ENCODE results near the gene WWC2. TPM values are rescaled to one million over a fixed set of nuclear protein-coding genes. Genes with fewer than 3 reads are reported as not detected.

The WWC2 gene
- total and polyA plus RNA-seq, 2 experiments from 2014 or later = 33.2 to 48.3 TPM

DNA sequence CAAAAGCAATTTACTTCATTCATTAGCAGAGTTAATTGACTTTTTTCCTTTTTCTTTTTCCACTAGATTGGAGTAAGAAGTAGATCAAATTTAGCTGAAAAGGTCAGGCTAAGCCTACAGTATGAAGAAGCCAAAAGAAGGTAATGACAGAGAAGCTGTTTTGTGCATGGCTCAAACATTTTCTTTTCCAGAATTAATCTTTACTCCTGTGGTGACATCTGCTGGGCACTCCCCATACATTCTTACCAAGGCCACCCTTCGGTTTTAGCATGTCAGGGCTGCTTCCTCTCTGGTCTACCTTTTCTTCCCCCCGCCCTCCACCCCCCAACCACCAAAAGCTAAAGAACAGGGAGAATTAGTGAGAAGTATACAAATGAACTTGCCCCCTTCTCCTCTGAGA is 150.8 kb downstream of the WWC2 start:
- no peak for TF ChIP-seq EZH2 (IDR thresholded peaks at IDR 0.05; ENCODE audit: insufficient read depth, poor library complexity, severe bottlenecking)
- no peak for TF ChIP-seq EZH2phosphoT487 (IDR thresholded peaks at IDR 0.05; ENCODE audit: insufficient read depth, low read depth)
- peaks cover 73% of the 10 kb centered on the region for H3K36me3 ChIP-seq (ENCODE audit: low read depth)
- in situ Hi-C loops (cut with MboI) = loop anchor here (10.0 kb wide), 1 partner anchor 315 kb away; no protein-coding TSS in a partner anchor
- no peak overlapping the region for H3K9ac ChIP-seq
- H2AFZ ChIP-seq = no peak overlapping the region
- peaks cover 6% of the 10 kb centered on the region; the same call in 1 of the 2 replicates for H3F3A ChIP-seq (ENCODE audit: insufficient read depth)
- peak; percentile 66 for DNase-seq
- no peak overlapping the region for H3K4me2 ChIP-seq (ENCODE audit: unreplicated experiment)
- 35 to 55% methylated on average over 2 of the region's 2 CpGs for WGBS, 2 experiments (ENCODE audit: low coverage in 1 of 2, low lambda C conversion rate in 2 of 2, missing lambda C conversion rate in 2 of 2)
- no peak overlapping the region for H3K27ac ChIP-seq
- no peaks in the 10 kb centered on the region for H3K9me2 ChIP-seq (ENCODE audit: insufficient read depth)
- no peaks in the 10 kb centered on the region for H4K20me1 ChIP-seq (ENCODE audit: insufficient read depth)
- no peak overlapping the region for H3K4me3 ChIP-seq
- no peaks in the 10 kb centered on the region for H3K9me3 ChIP-seq (ENCODE audit: low read depth)
- H3K27me3 ChIP-seq (replicated peaks; ENCODE audit: insufficient read depth) = no peaks in the 10 kb centered on the region
- 0 out of 2 replicates have a peak, but pooled peaks cover 3% of the 10 kb centered on the region for H3K4me1 ChIP-seq (ENCODE audit: insufficient read depth)
- H3K79me2 ChIP-seq (ENCODE audit: insufficient read depth) = no peaks in the 10 kb centered on the region; the same call in 1 of the 2 replicates

DNA sequence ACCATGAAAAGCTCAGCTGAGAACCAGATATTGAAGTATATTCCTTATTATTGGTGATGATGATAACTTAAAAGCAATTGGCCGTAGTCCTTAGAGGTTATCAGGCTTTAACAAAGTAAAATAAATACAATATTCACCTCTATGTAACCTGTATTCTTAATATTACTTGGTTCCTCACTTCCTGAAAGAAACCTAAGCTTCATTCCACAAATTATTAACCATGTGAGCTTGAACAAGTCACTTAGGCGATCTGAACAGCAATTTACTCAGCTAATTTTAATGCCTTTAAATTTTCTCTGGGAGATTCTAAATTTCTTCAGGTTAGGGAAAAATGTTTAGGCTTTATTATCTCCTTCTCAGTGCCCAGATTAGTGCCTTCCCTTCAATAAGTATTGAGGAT is 151.8 kb downstream of the WWC2 start:
- in situ Hi-C loops (cut with MboI) = loop anchor here (10.0 kb wide), 1 partner anchor 316 kb away; no protein-coding TSS in a partner anchor
- peaks cover 16% of the 10 kb centered on the region; the same call in 1 of the 2 replicates for H3F3A ChIP-seq (ENCODE audit: insufficient read depth)
- H3K36me3 ChIP-seq (ENCODE audit: low read depth) = peaks cover 71% of the 10 kb centered on the region
- H3K27me3 ChIP-seq (replicated peaks; ENCODE audit: insufficient read depth) = no peaks in the 10 kb centered on the region
- no peaks in the 10 kb centered on the region; the same call in 1 of the 2 replicates for H3K79me2 ChIP-seq (ENCODE audit: insufficient read depth)
- no peak overlapping the region for H3K4me2 ChIP-seq (ENCODE audit: unreplicated experiment)
- H3K4me1 ChIP-seq (ENCODE audit: insufficient read depth) = 0 out of 2 replicates have a peak, but pooled peaks cover 3% of the 10 kb centered on the region
- no peak for DNase-seq
- H3K4me3 ChIP-seq = no peak overlapping the region
- H4K20me1 ChIP-seq (ENCODE audit: insufficient read depth) = no peaks in the 10 kb centered on the region
- no peak overlapping the region for H3K9ac ChIP-seq
- no peak overlapping the region for H2AFZ ChIP-seq
- TF ChIP-seq EZH2phosphoT487 (IDR thresholded peaks at IDR 0.05; ENCODE audit: insufficient read depth, low read depth) (no peak), EZH2 (IDR thresholded peaks at IDR 0.05; ENCODE audit: insufficient read depth, poor library complexity, severe bottlenecking) (no peak)
- no peaks in the 10 kb centered on the region for H3K9me3 ChIP-seq (ENCODE audit: low read depth)
- 90 to 98% methylated on average over 2 of the region's 2 CpGs for WGBS, 2 experiments (ENCODE audit: low coverage in 1 of 2, low lambda C conversion rate in 2 of 2, missing lambda C conversion rate in 2 of 2)
- H3K9me2 ChIP-seq (ENCODE audit: insufficient read depth) = no peaks in the 10 kb centered on the region
- H3K27ac ChIP-seq = no peak overlapping the region

DNA sequence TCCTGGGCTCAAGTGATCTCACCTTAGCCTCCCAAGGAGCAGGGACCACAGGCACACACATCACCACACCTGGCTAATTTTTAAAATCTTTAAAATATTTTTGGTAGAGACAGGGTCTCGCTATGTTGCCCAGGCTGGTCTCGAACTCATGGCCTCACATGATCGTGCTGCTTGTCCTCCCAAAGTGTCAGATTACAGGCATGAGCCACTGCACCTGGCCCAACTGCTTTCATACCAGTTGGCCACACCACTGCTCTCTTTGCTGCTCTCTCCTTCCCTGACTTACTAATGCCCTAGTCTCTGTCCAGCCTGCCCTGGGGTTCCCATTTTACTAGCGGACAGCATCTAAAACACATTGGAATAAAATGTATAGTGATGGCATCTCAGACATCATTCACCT is 153.9 kb downstream of the WWC2 start:
- TF ChIP-seq EZH2 (IDR thresholded peaks at IDR 0.05; ENCODE audit: insufficient read depth, poor library complexity, severe bottlenecking) (no peak), EZH2phosphoT487 (IDR thresholded peaks at IDR 0.05; ENCODE audit: insufficient read depth, low read depth) (no peak)
- 90 to 94% methylated on average over 4 of the region's 4 CpGs for WGBS, 2 experiments (ENCODE audit: low coverage in 1 of 2, low lambda C conversion rate in 2 of 2, missing lambda C conversion rate in 2 of 2)
- Histone ChIP-seq H3K36me3 (ENCODE audit: low read depth) (peaks cover 62% of the 10 kb centered on the region), H2AFZ (no peak overlapping the region), H3K4me1 (ENCODE audit: insufficient read depth) (peaks cover 8% of the 10 kb centered on the region; the same call in 1 of the 2 replicates), H3K9ac (no peak overlapping the region), H3K79me2 (ENCODE audit: insufficient read depth) (no peaks in the 10 kb centered on the region; the same call in 1 of the 2 replicates), H3K4me2 (ENCODE audit: unreplicated experiment) (no peak overlapping the region), H3K27ac (no peak overlapping the region), H3K9me2 (ENCODE audit: insufficient read depth) (no peaks in the 10 kb centered on the region), H4K20me1 (ENCODE audit: insufficient read depth) (no peaks in the 10 kb centered on the region), H3F3A (ENCODE audit: insufficient read depth) (peaks cover 26% of the 10 kb centered on the region), H3K27me3 (replicated peaks; ENCODE audit: insufficient read depth) (no peaks in the 10 kb centered on the region), H3K4me3 (no peak overlapping the region), H3K9me3 (ENCODE audit: low read depth) (no peaks in the 10 kb centered on the region)
- in situ Hi-C loops (cut with MboI) = loop anchor here (10.0 kb wide), 1 partner anchor 318 kb away; no protein-coding TSS in a partner anchor
- no peak for DNase-seq

DNA sequence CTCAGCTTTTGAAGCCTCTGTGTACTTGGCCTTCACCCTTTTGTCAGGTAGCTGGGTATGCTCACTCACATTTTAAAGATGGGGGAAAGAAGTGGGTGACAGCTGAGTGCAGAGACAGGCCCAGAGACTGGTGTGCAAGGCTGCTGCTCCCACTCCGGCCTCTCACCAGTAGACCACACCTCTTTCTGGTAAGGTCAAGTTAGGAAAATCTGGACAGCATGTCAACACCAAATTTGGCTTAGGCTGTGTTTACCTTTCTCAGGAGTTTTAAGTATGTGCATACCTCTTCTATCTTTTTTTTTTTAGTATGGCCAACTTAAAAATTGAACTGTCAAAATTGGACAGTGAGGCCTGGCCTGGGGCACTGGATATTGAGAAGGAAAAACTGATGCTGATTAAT is 154.4 kb downstream of the WWC2 start:
- TF ChIP-seq EZH2 (IDR thresholded peaks at IDR 0.05; ENCODE audit: insufficient read depth, poor library complexity, severe bottlenecking) (no peak), EZH2phosphoT487 (IDR thresholded peaks at IDR 0.05; ENCODE audit: insufficient read depth, low read depth) (no peak)
- WGBS, 2 experiments (ENCODE audit: low coverage in 1 of 2, low lambda C conversion rate in 2 of 2, missing lambda C conversion rate in 2 of 2) = 96 to 100% methylated on average over 1 of the region's 1 CpG
- Histone ChIP-seq H3F3A (ENCODE audit: insufficient read depth) (peaks cover 31% of the 10 kb centered on the region), H3K79me2 (ENCODE audit: insufficient read depth) (peaks cover 3% of the 10 kb centered on the region; the same call in 1 of the 2 replicates), H3K4me3 (no peak overlapping the region), H4K20me1 (ENCODE audit: insufficient read depth) (no peaks in the 10 kb centered on the region), H3K4me1 (ENCODE audit: insufficient read depth) (peaks cover 8% of the 10 kb centered on the region; the same call in 1 of the 2 replicates), H3K27me3 (replicated peaks; ENCODE audit: insufficient read depth) (no peaks in the 10 kb centered on the region), H3K4me2 (ENCODE audit: unreplicated experiment) (no peak overlapping the region), H3K36me3 (ENCODE audit: low read depth) (peaks cover 61% of the 10 kb centered on the region), H3K9me3 (ENCODE audit: low read depth) (no peaks in the 10 kb centered on the region), H2AFZ (no peak overlapping the region), H3K27ac (no peak overlapping the region), H3K9ac (no peak overlapping the region), H3K9me2 (ENCODE audit: insufficient read depth) (no peaks in the 10 kb centered on the region)
- no peak for DNase-seq
- in situ Hi-C loops (cut with MboI) = loop anchor here (10.0 kb wide), 1 partner anchor 319 kb away; no protein-coding TSS in a partner anchor
